Measurements from ENCODE around the gene ATRIP.

The ATRIP gene

DNA sequence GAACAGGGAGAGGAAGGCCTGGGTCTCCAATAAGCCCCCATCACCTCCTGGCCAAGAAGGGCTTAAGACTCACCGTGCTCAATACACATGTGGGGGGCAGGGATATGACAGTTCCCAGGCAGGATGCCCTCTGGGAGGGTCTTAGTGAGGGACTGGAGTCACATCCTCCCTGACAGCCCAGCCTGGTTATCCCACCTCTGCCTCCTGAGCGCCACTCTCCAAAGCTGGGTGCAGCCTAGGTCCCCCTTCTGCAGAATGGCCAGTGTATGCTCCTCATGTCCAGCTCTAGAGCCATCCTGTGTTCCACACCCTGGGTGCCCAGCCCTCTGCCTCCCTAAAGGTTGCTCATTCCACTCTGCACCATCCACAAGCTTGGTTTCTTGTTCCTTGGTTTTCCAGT is 58.6 kb downstream of the ATRIP start:
- DNase-seq: no peak

GRCh38 chr3:48505968-48506504 is 59.5 kb downstream of the ATRIP start:
- DNase-seq: no peak

DNA sequence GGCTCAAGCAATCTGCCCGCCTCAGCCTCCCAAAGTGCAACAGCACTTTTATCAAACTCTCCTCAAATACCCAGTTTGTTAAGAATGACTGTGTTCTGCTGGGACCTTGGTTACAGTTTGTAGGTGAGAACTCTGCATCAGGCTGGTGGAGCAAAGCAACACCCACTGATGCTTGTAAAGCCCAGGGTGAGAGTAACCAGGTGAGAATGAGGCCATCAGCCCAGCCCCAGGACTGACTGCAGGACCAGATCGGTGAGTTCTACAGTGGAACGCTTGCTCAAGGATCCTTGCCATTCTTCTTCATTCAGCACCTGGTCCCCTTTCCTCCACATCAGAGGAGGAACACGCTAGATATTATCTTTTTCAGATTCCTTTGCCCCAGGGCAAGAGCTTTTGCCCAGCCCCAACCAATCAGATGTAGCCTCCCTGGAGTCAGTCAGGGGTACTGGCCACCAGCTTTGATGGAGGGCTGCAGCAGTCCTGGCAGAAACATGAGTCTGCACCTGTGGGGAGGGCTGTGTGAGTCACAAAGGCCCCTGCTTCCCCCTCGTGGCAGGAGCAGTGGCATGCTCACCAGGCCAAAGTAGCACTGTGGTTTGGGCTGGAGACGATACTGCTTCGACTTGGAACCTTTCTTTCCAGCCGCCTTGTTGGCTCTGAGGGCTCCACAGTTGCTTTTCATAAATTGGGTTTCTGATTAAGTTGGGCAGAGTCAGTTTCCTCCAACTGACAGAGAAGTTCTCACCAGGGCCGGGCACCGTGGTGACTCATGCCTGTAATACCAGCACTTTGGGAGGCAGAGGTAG is 60.9 kb downstream of the ATRIP start:
- DNase-seq: peak; percentile 12 to 68 (median 47)

GRCh38 chr3:48511551-48511950 is 65.0 kb downstream of the ATRIP start:
- no peak for DNase-seq

- no peak for DNase-seq
These were observed 68.1 kb downstream of the ATRIP start for GRCh38 chr3:48514431-48515227.

All from NCI-H1417 (cell line).